H1 (cell line): ENCODE measurements around the gene PBX3. TPM values are rescaled to one million over a fixed set of nuclear protein-coding genes. Genes with fewer than 3 reads are reported as not detected.

Experiments used
- polyA plus RNA-seq, 7 experiments: library from polyadenylated mRNA; depleted of rRNA in 3 of 7; stranded (reverse) in 5 of 7; unstranded in 2 of 7; fragments of >200 nt in 5 of 7; fragments of 200-250 nt in 2 of 7; gene quantifications; 1 replicate in 5 of 7; 2 replicates in 1 of 7; 4 replicates in 1 of 7; pipeline versions ENCODE4 v1.2.1 to v1.2.3, GENCODE V29; 2011 to 2013; ENCODE audit warnings: missing spikeins in 2 of 7, mixed read lengths in 2 of 7
- total RNA-seq: library from RNA; stranded (reverse); fragmentation: NEBNext Ultra II Directional; extraction: Animal tissue kit (Norgen Biotek cat#: 25700); gene quantifications from 2 replicates; pipeline ENCODE4 v1.2.1, GENCODE V29; 2021
- TF ChIP-seq, protein P1 (sequence below): fragments of 300-600 bp; sonication (generic); IDR thresholded peaks from 2 replicates; pipeline ENCODE4 v1.7.1; 2012; ENCODE audit warnings: low read length, moderate library complexity, mild to moderate bottlenecking, inconsistent platforms; ENCODE audit not compliant: insufficient replicate concordance

Gene PBX3
- total and polyA plus RNA-seq, 2 of the 8 experiments (the other 6 are each of a cell fraction or from before 2014, with no cell fraction given) = 22.7 to 44.3 TPM

DNA sequence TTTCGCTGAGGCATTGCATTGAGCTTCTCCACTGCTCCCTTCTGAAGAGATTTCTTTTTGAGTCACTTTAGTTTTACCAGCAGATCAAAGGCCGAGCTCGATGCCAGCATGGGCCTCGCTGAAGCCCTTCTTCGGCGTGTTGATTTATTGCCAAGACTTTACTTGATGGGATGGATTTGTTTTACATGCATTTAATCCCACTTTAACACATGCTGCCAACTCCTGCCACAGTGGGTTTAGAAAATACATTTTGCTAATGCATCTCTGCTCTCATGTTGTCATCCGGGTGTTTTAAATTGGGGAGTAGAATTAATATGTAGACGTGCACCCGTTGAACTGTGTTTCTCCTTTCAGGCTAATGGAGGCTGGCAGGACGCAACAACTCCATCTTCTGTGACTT lies 218.3 kb downstream of the PBX3 start (continued):
- TF ChIP-seq, protein P1, sequence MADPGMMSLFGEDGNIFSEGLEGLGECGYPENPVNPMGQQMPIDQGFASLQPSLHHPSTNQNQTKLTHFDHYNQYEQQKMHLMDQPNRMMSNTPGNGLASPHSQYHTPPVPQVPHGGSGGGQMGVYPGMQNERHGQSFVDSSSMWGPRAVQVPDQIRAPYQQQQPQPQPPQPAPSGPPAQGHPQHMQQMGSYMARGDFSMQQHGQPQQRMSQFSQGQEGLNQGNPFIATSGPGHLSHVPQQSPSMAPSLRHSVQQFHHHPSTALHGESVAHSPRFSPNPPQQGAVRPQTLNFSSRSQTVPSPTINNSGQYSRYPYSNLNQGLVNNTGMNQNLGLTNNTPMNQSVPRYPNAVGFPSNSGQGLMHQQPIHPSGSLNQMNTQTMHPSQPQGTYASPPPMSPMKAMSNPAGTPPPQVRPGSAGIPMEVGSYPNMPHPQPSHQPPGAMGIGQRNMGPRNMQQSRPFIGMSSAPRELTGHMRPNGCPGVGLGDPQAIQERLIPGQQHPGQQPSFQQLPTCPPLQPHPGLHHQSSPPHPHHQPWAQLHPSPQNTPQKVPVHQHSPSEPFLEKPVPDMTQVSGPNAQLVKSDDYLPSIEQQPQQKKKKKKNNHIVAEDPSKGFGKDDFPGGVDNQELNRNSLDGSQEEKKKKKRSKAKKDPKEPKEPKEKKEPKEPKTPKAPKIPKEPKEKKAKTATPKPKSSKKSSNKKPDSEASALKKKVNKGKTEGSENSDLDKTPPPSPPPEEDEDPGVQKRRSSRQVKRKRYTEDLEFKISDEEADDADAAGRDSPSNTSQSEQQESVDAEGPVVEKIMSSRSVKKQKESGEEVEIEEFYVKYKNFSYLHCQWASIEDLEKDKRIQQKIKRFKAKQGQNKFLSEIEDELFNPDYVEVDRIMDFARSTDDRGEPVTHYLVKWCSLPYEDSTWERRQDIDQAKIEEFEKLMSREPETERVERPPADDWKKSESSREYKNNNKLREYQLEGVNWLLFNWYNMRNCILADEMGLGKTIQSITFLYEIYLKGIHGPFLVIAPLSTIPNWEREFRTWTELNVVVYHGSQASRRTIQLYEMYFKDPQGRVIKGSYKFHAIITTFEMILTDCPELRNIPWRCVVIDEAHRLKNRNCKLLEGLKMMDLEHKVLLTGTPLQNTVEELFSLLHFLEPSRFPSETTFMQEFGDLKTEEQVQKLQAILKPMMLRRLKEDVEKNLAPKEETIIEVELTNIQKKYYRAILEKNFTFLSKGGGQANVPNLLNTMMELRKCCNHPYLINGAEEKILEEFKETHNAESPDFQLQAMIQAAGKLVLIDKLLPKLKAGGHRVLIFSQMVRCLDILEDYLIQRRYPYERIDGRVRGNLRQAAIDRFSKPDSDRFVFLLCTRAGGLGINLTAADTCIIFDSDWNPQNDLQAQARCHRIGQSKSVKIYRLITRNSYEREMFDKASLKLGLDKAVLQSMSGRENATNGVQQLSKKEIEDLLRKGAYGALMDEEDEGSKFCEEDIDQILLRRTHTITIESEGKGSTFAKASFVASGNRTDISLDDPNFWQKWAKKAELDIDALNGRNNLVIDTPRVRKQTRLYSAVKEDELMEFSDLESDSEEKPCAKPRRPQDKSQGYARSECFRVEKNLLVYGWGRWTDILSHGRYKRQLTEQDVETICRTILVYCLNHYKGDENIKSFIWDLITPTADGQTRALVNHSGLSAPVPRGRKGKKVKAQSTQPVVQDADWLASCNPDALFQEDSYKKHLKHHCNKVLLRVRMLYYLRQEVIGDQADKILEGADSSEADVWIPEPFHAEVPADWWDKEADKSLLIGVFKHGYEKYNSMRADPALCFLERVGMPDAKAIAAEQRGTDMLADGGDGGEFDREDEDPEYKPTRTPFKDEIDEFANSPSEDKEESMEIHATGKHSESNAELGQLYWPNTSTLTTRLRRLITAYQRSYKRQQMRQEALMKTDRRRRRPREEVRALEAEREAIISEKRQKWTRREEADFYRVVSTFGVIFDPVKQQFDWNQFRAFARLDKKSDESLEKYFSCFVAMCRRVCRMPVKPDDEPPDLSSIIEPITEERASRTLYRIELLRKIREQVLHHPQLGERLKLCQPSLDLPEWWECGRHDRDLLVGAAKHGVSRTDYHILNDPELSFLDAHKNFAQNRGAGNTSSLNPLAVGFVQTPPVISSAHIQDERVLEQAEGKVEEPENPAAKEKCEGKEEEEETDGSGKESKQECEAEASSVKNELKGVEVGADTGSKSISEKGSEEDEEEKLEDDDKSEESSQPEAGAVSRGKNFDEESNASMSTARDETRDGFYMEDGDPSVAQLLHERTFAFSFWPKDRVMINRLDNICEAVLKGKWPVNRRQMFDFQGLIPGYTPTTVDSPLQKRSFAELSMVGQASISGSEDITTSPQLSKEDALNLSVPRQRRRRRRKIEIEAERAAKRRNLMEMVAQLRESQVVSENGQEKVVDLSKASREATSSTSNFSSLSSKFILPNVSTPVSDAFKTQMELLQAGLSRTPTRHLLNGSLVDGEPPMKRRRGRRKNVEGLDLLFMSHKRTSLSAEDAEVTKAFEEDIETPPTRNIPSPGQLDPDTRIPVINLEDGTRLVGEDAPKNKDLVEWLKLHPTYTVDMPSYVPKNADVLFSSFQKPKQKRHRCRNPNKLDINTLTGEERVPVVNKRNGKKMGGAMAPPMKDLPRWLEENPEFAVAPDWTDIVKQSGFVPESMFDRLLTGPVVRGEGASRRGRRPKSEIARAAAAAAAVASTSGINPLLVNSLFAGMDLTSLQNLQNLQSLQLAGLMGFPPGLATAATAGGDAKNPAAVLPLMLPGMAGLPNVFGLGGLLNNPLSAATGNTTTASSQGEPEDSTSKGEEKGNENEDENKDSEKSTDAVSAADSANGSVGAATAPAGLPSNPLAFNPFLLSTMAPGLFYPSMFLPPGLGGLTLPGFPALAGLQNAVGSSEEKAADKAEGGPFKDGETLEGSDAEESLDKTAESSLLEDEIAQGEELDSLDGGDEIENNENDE = no peak
